Panc1 (cell line): Measurements from ENCODE around the gene BAMBI. TPM values are rescaled to one million over a fixed set of nuclear protein-coding genes. Genes with fewer than 3 reads are reported as not detected.

ENCODE experiments used
- ATAC-seq: fragments of 200-7000 bp; cut with Tn5 transposase; 2 replicates; pipeline ENCODE4 v1.9.1; 2020; ENCODE audit warnings: mild to moderate bottlenecking, moderate library complexity
- BruUV-seq: library from RNA; stranded (reverse); fragments of 400-500 nt; replicated peaks from 2 replicates; lab custom pipeline; 2021; lab: Mats Ljungman, UMichigan
- CTCF ChIA-PET: fragments of 300-600 bp; sonication (Branson Sonifier 250); formaldehyde crosslinking; loops from one replicate; lab custom pipeline; 2022; ENCODE audit warnings: antibody characterized with exemption; lab: Charles Lee
- POLR2A ChIA-PET: fragments of 300-600 bp; sonication (Branson Sonifier 250); formaldehyde crosslinking; loops from one replicate; lab custom pipeline; 2022; ENCODE audit warnings: antibody characterized with exemption; lab: Charles Lee
- DNase-seq: peaks from one replicate; pipeline ENCODE4 v3.0.0-alpha.2; 2010; ENCODE audit warnings: low read depth, low spot score
- H3K27ac ChIP-seq: 2 replicates; pipeline ENCODE4 v1.5.1; 2011; ENCODE audit warnings: mild to moderate bottlenecking, low read length, inconsistent platforms
- H3K27me3 ChIP-seq: fragments of 200-500 bp; sonication (Bioruptor generic); 2 replicates; pipeline ENCODE4 v1.6.0; 2014; ENCODE audit warnings: low read length, inconsistent platforms; ENCODE audit not compliant: control insufficient read depth, insufficient read depth
- H3K36me3 ChIP-seq: fragments of 200-500 bp; sonication (Bioruptor generic); 2 replicates; pipeline ENCODE4 v1.5.1; 2014; ENCODE audit warnings: inconsistent platforms, mild to moderate bottlenecking, low read length, moderate library complexity; ENCODE audit not compliant: control insufficient read depth, insufficient read depth
- H3K4me1 ChIP-seq: 2 replicates; pipeline ENCODE4 v1.5.1; 2011; ENCODE audit warnings: inconsistent platforms, mild to moderate bottlenecking, low read length, moderate library complexity; ENCODE audit not compliant: control insufficient read depth, insufficient read depth
- H3K4me3 ChIP-seq, 2 experiments: 2 replicates each; pipeline ENCODE4 v1.5.1; 2011 to 2012; ENCODE audit warnings: low read depth in 2 of 2, low read length in 2 of 2, mild to moderate bottlenecking in 2 of 2, inconsistent platforms in 1 of 2, moderate library complexity in 1 of 2
- H3K9me3 ChIP-seq: fragments of 200-500 bp; sonication (Bioruptor generic); 2 replicates; pipeline ENCODE4 v1.5.1; 2014; ENCODE audit warnings: low read depth, mild to moderate bottlenecking, inconsistent platforms, low read length, moderate library complexity; ENCODE audit not compliant: control insufficient read depth, insufficient read depth
- POLR2AphosphoS5 ChIP-seq: IDR thresholded peaks from 2 replicates; pipeline ENCODE4 v1.6.1; 2012; ENCODE audit warnings: mild to moderate bottlenecking, low read depth, low read length, moderate library complexity
- SIN3A ChIP-seq: IDR thresholded peaks from 2 replicates; pipeline ENCODE4 v1.6.1; 2012; ENCODE audit warnings: low read depth, mild to moderate bottlenecking, low read length, moderate library complexity, borderline replicate concordance; ENCODE audit not compliant: insufficient read depth
- TCF7L2 ChIP-seq: IDR thresholded peaks from 2 replicates; pipeline ENCODE4 v1.6.1; 2011; ENCODE audit warnings: mild to moderate bottlenecking, low read depth, low read length, inconsistent platforms
- in situ Hi-C: cut with HindIII; loops from 2 replicates; pipeline ENCODE4 v1.10.0; 2016; ENCODE audit warnings: low sequenced_read_pairs, low pct_unique_long_range_greater_than_20kb
- intact Hi-C: fragments of 100-400 bp; cut with micrococcal nuclease; formaldehyde crosslinking; loops from one replicate; pipeline ENCODE4 v1.10.0; 2022; ENCODE audit not compliant: unreplicated experiment
- total RNA-seq: library from RNA; stranded (reverse); gene quantifications from one replicate; pipeline ENCODE4 v1.2.1, GENCODE V29; 2021; ENCODE audit not compliant: unreplicated experiment
- TF ChIP-seq, protein P1 (sequence below): fragments of 450-650 bp; IDR thresholded peaks from 2 replicates; pipeline ENCODE4 v1.5.1; 2017; ENCODE audit warnings: mild to moderate bottlenecking
- TF ChIP-seq, protein P2 (sequence below), 2 experiments: IDR thresholded peaks; 2 replicates each; pipeline ENCODE4 v1.6.1; 2011 to 2012; ENCODE audit warnings: low read depth in 2 of 2, control low read depth in 1 of 2, low read length in 1 of 2, mild to moderate bottlenecking in 1 of 2, moderate library complexity in 1 of 2; ENCODE audit not compliant: insufficient read depth in 1 of 2

Gene BAMBI
- total RNA-seq, 1 experiment from 2014 or later, result 3.9 TPM

DNA sequence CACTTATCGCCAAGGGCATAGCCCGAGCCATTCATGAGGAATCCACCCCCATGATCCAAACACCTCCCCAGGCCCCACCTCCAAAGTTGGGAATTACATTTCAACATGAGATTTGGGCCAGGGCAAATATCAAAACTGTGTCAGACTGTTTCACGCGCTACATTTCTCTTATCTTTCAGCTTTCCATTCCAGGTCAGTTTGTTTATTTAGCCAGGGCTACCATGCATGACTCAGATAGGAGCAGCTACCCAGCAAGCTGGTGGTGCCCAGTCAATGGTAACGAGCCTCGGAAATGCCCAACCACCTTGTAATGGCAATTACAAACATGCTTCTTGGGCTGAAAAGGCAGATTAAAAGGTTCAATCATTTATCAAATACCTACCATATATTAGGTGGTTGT lies 43.6 kb upstream of the BAMBI start:
- intact Hi-C loops, result no loop called here
- Histone ChIP-seq H3K9me3 (no peaks in the 10 kb centered on the region), H3K4me3 (no peak overlapping the region), H3K36me3 (no peaks in the 10 kb centered on the region; the same call in 1 of the 2 replicates), H3K27ac (no peak overlapping the region), H3K27me3 (no peaks in the 10 kb centered on the region), H3K4me1 (no peaks in the 10 kb centered on the region)
- no TSS peak for BruUV-seq
- ChIA-PET CTCF (no interaction called here), POLR2A (no interaction called here)
- no peak for DNase-seq
- in situ Hi-C loops, result no loop called here
- TF ChIP-seq, protein P1, sequence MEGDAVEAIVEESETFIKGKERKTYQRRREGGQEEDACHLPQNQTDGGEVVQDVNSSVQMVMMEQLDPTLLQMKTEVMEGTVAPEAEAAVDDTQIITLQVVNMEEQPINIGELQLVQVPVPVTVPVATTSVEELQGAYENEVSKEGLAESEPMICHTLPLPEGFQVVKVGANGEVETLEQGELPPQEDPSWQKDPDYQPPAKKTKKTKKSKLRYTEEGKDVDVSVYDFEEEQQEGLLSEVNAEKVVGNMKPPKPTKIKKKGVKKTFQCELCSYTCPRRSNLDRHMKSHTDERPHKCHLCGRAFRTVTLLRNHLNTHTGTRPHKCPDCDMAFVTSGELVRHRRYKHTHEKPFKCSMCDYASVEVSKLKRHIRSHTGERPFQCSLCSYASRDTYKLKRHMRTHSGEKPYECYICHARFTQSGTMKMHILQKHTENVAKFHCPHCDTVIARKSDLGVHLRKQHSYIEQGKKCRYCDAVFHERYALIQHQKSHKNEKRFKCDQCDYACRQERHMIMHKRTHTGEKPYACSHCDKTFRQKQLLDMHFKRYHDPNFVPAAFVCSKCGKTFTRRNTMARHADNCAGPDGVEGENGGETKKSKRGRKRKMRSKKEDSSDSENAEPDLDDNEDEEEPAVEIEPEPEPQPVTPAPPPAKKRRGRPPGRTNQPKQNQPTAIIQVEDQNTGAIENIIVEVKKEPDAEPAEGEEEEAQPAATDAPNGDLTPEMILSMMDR, result no peak
- no peak for TF ChIP-seq SIN3A
- TF ChIP-seq, protein P2, sequence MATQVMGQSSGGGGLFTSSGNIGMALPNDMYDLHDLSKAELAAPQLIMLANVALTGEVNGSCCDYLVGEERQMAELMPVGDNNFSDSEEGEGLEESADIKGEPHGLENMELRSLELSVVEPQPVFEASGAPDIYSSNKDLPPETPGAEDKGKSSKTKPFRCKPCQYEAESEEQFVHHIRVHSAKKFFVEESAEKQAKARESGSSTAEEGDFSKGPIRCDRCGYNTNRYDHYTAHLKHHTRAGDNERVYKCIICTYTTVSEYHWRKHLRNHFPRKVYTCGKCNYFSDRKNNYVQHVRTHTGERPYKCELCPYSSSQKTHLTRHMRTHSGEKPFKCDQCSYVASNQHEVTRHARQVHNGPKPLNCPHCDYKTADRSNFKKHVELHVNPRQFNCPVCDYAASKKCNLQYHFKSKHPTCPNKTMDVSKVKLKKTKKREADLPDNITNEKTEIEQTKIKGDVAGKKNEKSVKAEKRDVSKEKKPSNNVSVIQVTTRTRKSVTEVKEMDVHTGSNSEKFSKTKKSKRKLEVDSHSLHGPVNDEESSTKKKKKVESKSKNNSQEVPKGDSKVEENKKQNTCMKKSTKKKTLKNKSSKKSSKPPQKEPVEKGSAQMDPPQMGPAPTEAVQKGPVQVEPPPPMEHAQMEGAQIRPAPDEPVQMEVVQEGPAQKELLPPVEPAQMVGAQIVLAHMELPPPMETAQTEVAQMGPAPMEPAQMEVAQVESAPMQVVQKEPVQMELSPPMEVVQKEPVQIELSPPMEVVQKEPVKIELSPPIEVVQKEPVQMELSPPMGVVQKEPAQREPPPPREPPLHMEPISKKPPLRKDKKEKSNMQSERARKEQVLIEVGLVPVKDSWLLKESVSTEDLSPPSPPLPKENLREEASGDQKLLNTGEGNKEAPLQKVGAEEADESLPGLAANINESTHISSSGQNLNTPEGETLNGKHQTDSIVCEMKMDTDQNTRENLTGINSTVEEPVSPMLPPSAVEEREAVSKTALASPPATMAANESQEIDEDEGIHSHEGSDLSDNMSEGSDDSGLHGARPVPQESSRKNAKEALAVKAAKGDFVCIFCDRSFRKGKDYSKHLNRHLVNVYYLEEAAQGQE (IDR thresholded peaks at IDR 0.05; ENCODE audit: insufficient read depth in 1 of 2, low read depth in 2 of 2, low read length in 1 of 2), result no peak
- no peak for TF ChIP-seq TCF7L2
- no peak for TF ChIP-seq POLR2AphosphoS5
- no peak for ATAC-seq

DNA sequence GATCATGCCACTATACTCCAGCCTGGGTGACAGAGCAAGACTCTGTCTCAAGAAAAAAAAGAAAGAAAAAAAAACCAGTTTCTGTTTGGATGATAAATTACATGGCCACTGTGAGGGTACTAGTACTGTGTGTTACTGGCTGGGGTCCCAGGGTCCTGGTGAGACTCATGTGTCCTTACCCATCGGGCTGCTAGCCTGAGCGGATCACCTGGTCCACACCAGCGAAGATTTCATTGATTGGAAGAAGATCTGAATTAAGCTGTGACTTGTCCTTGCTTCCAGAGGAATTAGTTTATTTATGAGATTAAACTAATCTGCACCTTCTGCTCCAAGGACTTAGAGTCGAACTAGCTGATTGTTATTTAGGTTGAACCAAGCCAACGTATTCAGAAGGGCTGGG lies 40.0 kb upstream of the BAMBI start:
- Histone ChIP-seq H3K4me1 (no peaks in the 10 kb centered on the region), H3K9me3 (no peaks in the 10 kb centered on the region), H3K27me3 (no peaks in the 10 kb centered on the region), H3K27ac (no peak overlapping the region), H3K4me3 (no peak overlapping the region), H3K36me3 (no peaks in the 10 kb centered on the region; the same call in 1 of the 2 replicates)
- intact Hi-C loops (no loop called here), in situ Hi-C loops (no loop called here)
- ChIA-PET POLR2A (no interaction called here), CTCF (interaction anchor here (0.6 kb wide), 1 partner anchor 834 kb away, joined by 3 read pairs; no protein-coding TSS in a partner anchor)
- no TSS peak for BruUV-seq
- TF ChIP-seq SIN3A (no peak), TCF7L2 (no peak), POLR2AphosphoS5 (no peak)
- TF ChIP-seq, protein P2 (IDR thresholded peaks at IDR 0.05; ENCODE audit: insufficient read depth in 1 of 2, low read depth in 2 of 2, low read length in 1 of 2), result no peak
- TF ChIP-seq, protein P1, result no peak
- ATAC-seq (no peak), DNase-seq (no peak)
